Measurements from ENCODE around the gene CASQ1.

Gene CASQ1

GRCh38 chr1:160222546-160222945 lies 32.2 kb downstream of the CASQ1 start:
- no peak for TF ChIP-seq CTCF (IDR thresholded peaks at IDR 0.05; ENCODE audit: control extremely low read depth, extremely low read depth, low read depth, missing control alignments)
- ChIA-PET CTCF (interaction anchor here (0.7 to 3.4 kb wide), 4 partner anchors 9 to 29 kb away, joined by 3 to 18 read pairs (median 8); no protein-coding TSS in a partner anchor), POLR2A (no interaction called here)
- DNase-seq (ENCODE audit: extremely low spot score): no peak

DNA sequence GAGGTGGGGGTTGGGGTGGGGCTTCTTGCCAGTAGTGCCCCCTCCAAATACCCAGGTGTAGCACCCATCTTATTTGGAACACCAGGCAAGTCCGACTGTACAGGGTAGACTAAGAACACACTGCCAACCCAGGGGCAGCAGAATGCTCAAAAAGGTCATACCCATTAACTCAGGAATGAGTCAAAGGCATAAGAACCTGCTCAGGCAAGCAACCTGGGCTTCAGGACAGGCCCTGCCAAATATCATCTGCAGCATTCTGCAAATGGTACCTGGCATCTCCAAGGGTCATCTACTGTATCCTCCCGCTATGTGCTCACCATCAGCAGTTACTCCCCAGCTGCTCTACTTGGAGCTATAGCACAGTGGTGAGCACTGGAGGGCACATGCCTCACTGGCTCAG lies 34.2 kb downstream of the CASQ1 start:
- POLR2A ChIA-PET: interaction anchor here (0.6 kb wide), 1 partner anchor 29 kb away, joined by 3 read pairs; no protein-coding TSS in a partner anchor
- CTCF ChIA-PET: interaction anchor here (1.5 to 5.8 kb wide), 2 partner anchors 14 to 29 kb away, joined by 4 to 45 read pairs; no protein-coding TSS in a partner anchor
- no peak for DNase-seq (ENCODE audit: extremely low spot score)
- no peak for TF ChIP-seq CTCF (IDR thresholded peaks at IDR 0.05; ENCODE audit: control extremely low read depth, extremely low read depth, low read depth, missing control alignments)

DNA sequence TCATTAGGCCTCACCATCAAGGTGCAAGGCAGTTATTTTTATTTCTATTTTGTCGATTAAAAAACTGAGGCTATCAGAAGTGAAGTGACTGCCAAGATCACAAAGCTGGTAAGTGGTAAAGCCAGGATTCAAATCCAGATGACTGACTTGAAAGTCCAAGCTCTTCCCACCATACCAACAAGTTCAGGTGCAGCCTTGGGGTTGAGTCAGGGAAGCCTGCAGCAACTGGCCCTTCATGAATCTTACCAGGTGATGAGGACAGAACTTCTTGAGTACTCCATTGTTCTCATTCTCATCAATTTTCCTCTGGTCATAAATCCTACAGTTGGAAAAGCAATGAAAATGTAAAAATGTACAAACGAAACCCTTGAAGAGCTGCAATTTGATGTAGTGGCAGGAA lies 35.0 kb downstream of the CASQ1 start:
- CTCF ChIA-PET: interaction anchor here (1.0 to 5.8 kb wide), 6 partner anchors 13 to 116 kb away, joined by 3 to 45 read pairs (median 4); no protein-coding TSS in a partner anchor
- POLR2A ChIA-PET: interaction anchor here (0.6 kb wide), 1 partner anchor 28 kb away, joined by 3 read pairs; no protein-coding TSS in a partner anchor
- TF ChIP-seq CTCF (IDR thresholded peaks at IDR 0.05; ENCODE audit: control extremely low read depth, extremely low read depth, low read depth, missing control alignments): no peak
- no peak for DNase-seq (ENCODE audit: extremely low spot score)

DNA sequence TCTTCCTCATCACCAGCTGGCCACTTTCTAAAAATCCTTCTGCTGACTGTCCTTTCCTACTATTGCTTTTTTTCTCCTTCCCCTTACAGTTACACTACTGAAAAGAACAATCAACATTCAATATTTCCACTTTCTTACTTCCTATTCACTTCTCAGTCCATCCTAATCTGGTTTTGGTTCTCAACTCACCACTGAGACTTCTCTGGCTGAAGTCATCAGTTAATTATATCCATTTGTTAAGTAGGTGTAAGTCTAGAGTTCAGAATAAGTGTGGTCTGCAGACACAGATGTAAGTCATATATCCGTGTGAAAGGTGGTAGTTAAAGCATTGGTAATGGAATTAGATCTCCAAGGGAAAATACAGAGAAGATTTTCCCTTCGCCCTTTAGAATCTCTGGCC lies 36.2 kb downstream of the CASQ1 start:
- ChIA-PET CTCF (interaction anchor here (0.7 to 5.8 kb wide), 11 partner anchors 8 to 125 kb away, joined by 3 to 45 read pairs (median 5); no protein-coding TSS in a partner anchor), POLR2A (no interaction called here)
- DNase-seq (ENCODE audit: extremely low spot score): peak; percentile 52
- TF ChIP-seq CTCF (IDR thresholded peaks at IDR 0.05; ENCODE audit: control extremely low read depth, extremely low read depth, low read depth, missing control alignments): no peak

- CTCF ChIA-PET: interaction anchor here (0.7 to 5.8 kb wide), 13 partner anchors 7 to 126 kb away, joined by 3 to 45 read pairs (median 4); no protein-coding TSS in a partner anchor
These were observed 36.7 kb downstream of the CASQ1 start for GRCh38 chr1:160227034-160227433.

GRCh38 chr1:160227561-160227960 lies 37.2 kb downstream of the CASQ1 start:
- ChIA-PET CTCF (interaction anchor here (0.7 to 5.8 kb wide), 11 partner anchors 8 to 126 kb away, joined by 3 to 45 read pairs (median 4); no protein-coding TSS in a partner anchor), POLR2A (no interaction called here)
- TF ChIP-seq CTCF (IDR thresholded peaks at IDR 0.05; ENCODE audit: control extremely low read depth, extremely low read depth, low read depth, missing control alignments): no peak
- no peak for DNase-seq (ENCODE audit: extremely low spot score)

More at GRCh38 chr1:160227034-160227433, 36.7 kb downstream of the CASQ1 start:
- TF ChIP-seq CTCF (IDR thresholded peaks at IDR 0.05; ENCODE audit: control extremely low read depth, extremely low read depth, low read depth, missing control alignments): no peak
- POLR2A ChIA-PET: no interaction called here
- no peak for DNase-seq (ENCODE audit: extremely low spot score)
